GM12878 (cell line): Measurements from ENCODE around the gene GJA4. TPM values are rescaled to one million over a fixed set of nuclear protein-coding genes. Genes with fewer than 3 reads are reported as not detected.

Experiments
- ATAC-seq: fragments of 200-7000 bp; cut with Tn5 transposase; 3 replicates; pipeline ENCODE4 v1.9.1; 2020; ENCODE audit warnings: mild to moderate bottlenecking, moderate library complexity
- BruUV-seq: library from RNA; stranded (reverse); fragments of 400-500 nt; replicated peaks from 2 replicates; lab custom pipeline; 2021; lab: Mats Ljungman, UMichigan
- CTCF ChIA-PET: fragments of 300-600 bp; sonication (Branson Sonifier 250); formaldehyde crosslinking; extraction: SDS; loops from one replicate; lab custom pipeline; 2021; ENCODE audit warnings: inconsistent platforms; lab: Yijun Ruan, JAX
- POLR2A ChIA-PET: fragments of 350-600 bp; formaldehyde crosslinking; extraction: SDS; loops from one replicate; lab custom pipeline; 2021; ENCODE audit warnings: inconsistent platforms; lab: Charles Lee
- RAD21 ChIA-PET: fragments of 300-600 bp; sonication (Branson Sonifier 250); formaldehyde crosslinking; loops from one replicate; lab custom pipeline; 2023; ENCODE audit warnings: antibody characterized with exemption; ENCODE audit not compliant: unreplicated experiment; lab: Charles Lee
- SMC1A ChIA-PET: fragments of 300-600 bp; sonication (Branson Sonifier 250); formaldehyde crosslinking; loops from one replicate; lab custom pipeline; 2023; ENCODE audit not compliant: unreplicated experiment, uncharacterized antibody; lab: Charles Lee
- DNase-seq: peaks from one replicate; pipeline ENCODE4 v3.0.0-alpha.2; 2011; ENCODE audit warnings: low read depth, low spot score
- FAIRE-seq: peaks from 3 replicates; lab custom pipeline; 2011; peaks lifted over from hg19 to GRCh38; lab: Jason Lieb, UNC
- H2AFZ ChIP-seq: 2 replicates; pipeline ENCODE4 v1.6.0; 2011; ENCODE audit warnings: low read depth, low read length, control low read depth; ENCODE audit not compliant: control insufficient read depth
- H3K27ac ChIP-seq: 2 replicates; pipeline ENCODE4 v1.5.1; 2011; ENCODE audit warnings: control low read depth; ENCODE audit not compliant: control insufficient read depth, insufficient read depth
- H3K27me3 ChIP-seq, 2 experiments: replicated peaks in 1 of 2; 2 replicates each; pipeline versions ENCODE4 v1.6.0 to v1.6.1; 2011; ENCODE audit warnings: low read length in 1 of 2; ENCODE audit not compliant: control insufficient read depth in 2 of 2, insufficient read depth in 2 of 2
- H3K36me3 ChIP-seq, 2 experiments: 2 replicates each; pipeline ENCODE4 v1.5.1; 2011; ENCODE audit warnings: low read length in 1 of 2; ENCODE audit not compliant: control insufficient read depth in 2 of 2, insufficient read depth in 2 of 2
- H3K4me1 ChIP-seq: 2 replicates; pipeline ENCODE4 v1.6.1; 2011; ENCODE audit warnings: mild to moderate bottlenecking, low read length, moderate library complexity, mixed read lengths; ENCODE audit not compliant: control insufficient read depth, insufficient read depth
- H3K4me2 ChIP-seq: 2 replicates; pipeline ENCODE4 v1.6.0; 2011; ENCODE audit warnings: control low read depth; ENCODE audit not compliant: control insufficient read depth, insufficient read depth
- H3K4me3 ChIP-seq: fragments of 200-600 bp; sonication (generic); 2 replicates; pipeline ENCODE4 v1.5.1; 2016
- H3K79me2 ChIP-seq: 2 replicates; pipeline ENCODE4 v1.6.0; 2011; ENCODE audit warnings: low read length; ENCODE audit not compliant: control insufficient read depth, insufficient read depth
- H3K9ac ChIP-seq: 2 replicates; pipeline ENCODE4 v1.8.0; 2011; ENCODE audit warnings: low read length, control low read depth, mixed read lengths; ENCODE audit not compliant: control insufficient read depth, insufficient read depth
- H3K9me3 ChIP-seq: replicated peaks from 3 replicates; pipeline ENCODE4 v1.5.1; 2011; ENCODE audit warnings: mild to moderate bottlenecking, low read length; ENCODE audit not compliant: control insufficient read depth, insufficient read depth
- H4K20me1 ChIP-seq: 2 replicates; pipeline ENCODE4 v1.6.0; 2011; ENCODE audit not compliant: control insufficient read depth, insufficient read depth
- CHD1 ChIP-seq: IDR thresholded peaks from 2 replicates; pipeline ENCODE4 v1.6.1; 2012; ENCODE audit warnings: low read depth, low read length, improper control_type of control experiment
- MTA2 ChIP-seq: fragments of 450-650 bp; IDR thresholded peaks from 2 replicates; pipeline ENCODE4 v1.6.1; 2016; ENCODE audit warnings: low read depth, mild to moderate bottlenecking, moderate library complexity
- POLR2A ChIP-seq: IDR thresholded peaks from 2 replicates; pipeline ENCODE4 v1.6.1; 2011; ENCODE audit warnings: low read depth, mild to moderate bottlenecking, low read length
- RCOR1 ChIP-seq: conservative IDR thresholded peaks from 2 replicates; pipeline ENCODE4 v1.6.1; 2012; ENCODE audit warnings: low read depth, low read length, improper control_type of control experiment
- RELA ChIP-seq: fragments of 450-650 bp; IDR thresholded peaks from 2 replicates; pipeline ENCODE4 v1.8.0; 2014; ENCODE audit warnings: borderline replicate concordance; ENCODE audit not compliant: partially characterized antibody
- SIX5 ChIP-seq: IDR thresholded peaks from 2 replicates; pipeline ENCODE4 v1.6.1; 2011; ENCODE audit warnings: mild to moderate bottlenecking, low read depth, low read length, moderate library complexity; ENCODE audit not compliant: severe bottlenecking
- SP1 ChIP-seq: IDR thresholded peaks from one replicate; pipeline ENCODE4 v1.6.1; 2011; ENCODE audit warnings: low read depth, low read length
- SRF ChIP-seq, 2 experiments: IDR thresholded peaks; 2 replicates each; pipeline ENCODE4 v1.6.1; 2011; ENCODE audit warnings: low read depth in 2 of 2, low read length in 2 of 2, mild to moderate bottlenecking in 1 of 2, moderate library complexity in 1 of 2
- TBL1XR1 ChIP-seq: IDR thresholded peaks from 2 replicates; pipeline ENCODE4 v1.6.1; 2012; ENCODE audit warnings: low read depth, low read length, improper control_type of control experiment
- WGBS: methylation state at CpG from one replicate; pipeline ENCODE4 v1.1.6; 2016; ENCODE audit warnings: low lambda C conversion rate; ENCODE audit not compliant: insufficient replicate concordance, insufficient coverage; ENCODE audit errors: missing lambda C conversion rate; 5-methylcytosine and 5-hydroxymethylcytosine counted together
- in situ Hi-C: fragments of 300-500 bp; cut with MboI; formaldehyde crosslinking; loops from 9 replicates; pipeline ENCODE4 v1.14.3; 2018; ENCODE audit warnings: mixed read lengths
- intact Hi-C: fragments of 100-400 bp; cut with micrococcal nuclease; formaldehyde crosslinking; loops from one replicate; pipeline ENCODE4 v1.14.2; 2022; ENCODE audit not compliant: unreplicated experiment
- polyA plus RNA-seq, 11 experiments: library from polyadenylated mRNA; depleted of rRNA in 4 of 11; unstranded in 6 of 11; stranded (reverse) in 5 of 11; fragments of >200 nt; fragmentation: Nextera tagmentation in 4 of 11; fragmentation: Illumina TruSeq in 1 of 11; extraction: Ambion mirVana in 4 of 11; extraction: Trizol in 1 of 11; gene quantifications; 1 replicate in 1 of 11; 2 replicates in 10 of 11; pipeline versions ENCODE4 v1.2.1 to v1.2.3, GENCODE V29; 2011 to 2016; ENCODE audit warnings: inconsistent platforms in 2 of 11, missing spikeins in 2 of 11, low read depth in 1 of 11
- total RNA-seq, 4 experiments: library from RNA; depleted of rRNA in 3 of 4; stranded (reverse); fragments of >200 nt in 3 of 4; fragmentation: Illumina TruSeq in 1 of 4; extraction: Trizol in 1 of 4; gene quantifications; 2 replicates each; pipeline versions ENCODE4 v1.2.1 to v1.2.3, GENCODE V29; 2013 to 2021
- TF ChIP-seq, protein P1 (sequence below): fragments of 450-650 bp; formaldehyde crosslinking; IDR thresholded peaks from 2 replicates; pipeline ENCODE4 v1.4.0; 2022; ENCODE audit warnings: mild to moderate bottlenecking, moderate library complexity
- TF ChIP-seq, protein P2 (sequence below): fragments of 450-650 bp; IDR thresholded peaks from 2 replicates; pipeline ENCODE4 v1.6.1; 2016; ENCODE audit warnings: mild to moderate bottlenecking, moderate library complexity, borderline replicate concordance
- TF ChIP-seq, protein P3 (sequence below): IDR thresholded peaks from 2 replicates; pipeline ENCODE4 v1.6.1; 2012; ENCODE audit warnings: improper control_type of control experiment, low read depth, low read length; ENCODE audit not compliant: insufficient replicate concordance

The GJA4 gene
- total and polyA plus RNA-seq, 10 of the 15 experiments (the other 5 are each of a cell fraction or from before 2014, with no cell fraction given): 0.09 to 0.18 TPM; not detected in 8

DNA sequence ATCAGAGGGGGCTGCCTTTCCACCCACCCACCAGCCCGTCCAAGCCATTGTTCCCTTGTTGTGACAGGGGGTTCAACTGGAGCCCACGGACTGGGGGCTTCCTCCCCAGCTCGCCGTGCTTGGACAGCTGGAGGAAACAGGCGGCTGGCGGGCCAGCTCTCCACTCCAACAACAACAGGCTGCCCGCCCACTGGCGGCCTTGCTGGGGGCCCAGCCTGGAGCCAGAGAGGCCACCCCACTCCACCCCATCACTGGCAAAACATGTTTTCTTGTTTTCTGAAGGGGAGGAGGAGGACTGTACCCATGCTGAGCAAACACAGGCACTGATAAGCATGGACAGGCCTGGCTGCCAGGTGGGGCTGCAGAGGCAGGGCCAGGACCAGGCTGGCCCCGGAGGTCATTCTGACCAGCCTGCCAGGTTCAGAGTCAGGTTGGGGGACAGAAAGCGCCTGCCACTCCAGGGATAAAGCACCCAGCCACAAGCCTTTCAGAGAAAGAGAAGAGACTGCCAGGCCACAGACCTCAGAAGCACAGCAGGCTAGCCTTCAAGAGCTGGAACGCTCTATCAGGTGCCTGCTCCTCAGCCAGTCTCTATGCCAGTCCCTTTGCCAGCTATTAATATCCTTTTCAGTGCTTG, 32.8 kb downstream of the GJA4 start:
- CTCF ChIA-PET: no interaction called here
- Histone ChIP-seq H4K20me1 (no peaks in the 10 kb centered on the region), H3K79me2 (no peaks in the 10 kb centered on the region), H3K4me3 (no peak overlapping the region), H3K36me3 (no peaks in the 10 kb centered on the region), H3K4me2 (no peak overlapping the region), H3K9me3 (no peaks in the 10 kb centered on the region), H3K27ac (no peak overlapping the region), H2AFZ (no peak overlapping the region), H3K4me1 (no peaks in the 10 kb centered on the region), H3K9ac (no peak overlapping the region), H3K27me3 (no peaks in the 10 kb centered on the region)
- DNase-seq (no peak), FAIRE-seq (no peak), ATAC-seq (no peak)
- SMC1A ChIA-PET: no interaction called here
- RAD21 ChIA-PET: no interaction called here
- in situ Hi-C loops: no loop called here
- POLR2A ChIA-PET: no interaction called here
- BruUV-seq: no TSS peak
- 43% methylated on average over 11 of the region's 11 CpGs for WGBS
- intact Hi-C loops: no loop called here
- TF ChIP-seq MTA2: no peak
- no peak for TF ChIP-seq RELA
- TF ChIP-seq RCOR1: no peak
- TF ChIP-seq, protein P1, sequence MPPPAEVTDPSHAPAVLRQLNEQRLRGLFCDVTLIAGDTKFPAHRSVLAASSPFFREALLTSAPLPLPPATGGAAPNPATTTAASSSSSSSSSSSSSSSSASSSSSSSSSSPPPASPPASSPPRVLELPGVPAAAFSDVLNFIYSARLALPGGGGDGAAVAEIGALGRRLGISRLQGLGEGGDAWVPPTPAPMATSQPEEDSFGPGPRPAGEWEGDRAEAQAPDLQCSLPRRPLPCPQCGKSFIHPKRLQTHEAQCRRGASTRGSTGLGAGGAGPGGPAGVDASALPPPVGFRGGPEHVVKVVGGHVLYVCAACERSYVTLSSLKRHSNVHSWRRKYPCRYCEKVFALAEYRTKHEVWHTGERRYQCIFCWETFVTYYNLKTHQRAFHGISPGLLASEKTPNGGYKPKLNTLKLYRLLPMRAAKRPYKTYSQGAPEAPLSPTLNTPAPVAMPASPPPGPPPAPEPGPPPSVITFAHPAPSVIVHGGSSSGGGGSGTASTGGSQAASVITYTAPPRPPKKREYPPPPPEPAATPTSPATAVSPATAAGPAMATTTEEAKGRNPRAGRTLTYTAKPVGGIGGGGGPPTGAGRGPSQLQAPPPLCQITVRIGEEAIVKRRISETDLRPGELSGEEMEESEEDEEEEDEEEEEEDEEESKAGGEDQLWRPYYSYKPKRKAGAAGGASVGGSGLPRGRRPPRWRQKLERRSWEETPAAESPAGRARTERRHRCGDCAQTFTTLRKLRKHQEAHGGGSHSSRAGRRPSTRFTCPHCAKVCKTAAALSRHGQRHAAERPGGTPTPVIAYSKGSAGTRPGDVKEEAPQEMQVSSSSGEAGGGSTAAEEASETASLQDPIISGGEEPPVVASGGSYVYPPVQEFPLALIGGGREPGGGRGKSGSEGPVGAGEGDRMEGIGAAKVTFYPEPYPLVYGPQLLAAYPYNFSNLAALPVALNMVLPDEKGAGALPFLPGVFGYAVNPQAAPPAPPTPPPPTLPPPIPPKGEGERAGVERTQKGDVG: no peak
- TF ChIP-seq SIX5: no peak
- no peak for TF ChIP-seq SRF (IDR thresholded peaks at IDR 0.05; ENCODE audit: low read depth in 2 of 2, low read length in 2 of 2)
- no peak for TF ChIP-seq POLR2A
- TF ChIP-seq SP1: no peak
- TF ChIP-seq, protein P2, sequence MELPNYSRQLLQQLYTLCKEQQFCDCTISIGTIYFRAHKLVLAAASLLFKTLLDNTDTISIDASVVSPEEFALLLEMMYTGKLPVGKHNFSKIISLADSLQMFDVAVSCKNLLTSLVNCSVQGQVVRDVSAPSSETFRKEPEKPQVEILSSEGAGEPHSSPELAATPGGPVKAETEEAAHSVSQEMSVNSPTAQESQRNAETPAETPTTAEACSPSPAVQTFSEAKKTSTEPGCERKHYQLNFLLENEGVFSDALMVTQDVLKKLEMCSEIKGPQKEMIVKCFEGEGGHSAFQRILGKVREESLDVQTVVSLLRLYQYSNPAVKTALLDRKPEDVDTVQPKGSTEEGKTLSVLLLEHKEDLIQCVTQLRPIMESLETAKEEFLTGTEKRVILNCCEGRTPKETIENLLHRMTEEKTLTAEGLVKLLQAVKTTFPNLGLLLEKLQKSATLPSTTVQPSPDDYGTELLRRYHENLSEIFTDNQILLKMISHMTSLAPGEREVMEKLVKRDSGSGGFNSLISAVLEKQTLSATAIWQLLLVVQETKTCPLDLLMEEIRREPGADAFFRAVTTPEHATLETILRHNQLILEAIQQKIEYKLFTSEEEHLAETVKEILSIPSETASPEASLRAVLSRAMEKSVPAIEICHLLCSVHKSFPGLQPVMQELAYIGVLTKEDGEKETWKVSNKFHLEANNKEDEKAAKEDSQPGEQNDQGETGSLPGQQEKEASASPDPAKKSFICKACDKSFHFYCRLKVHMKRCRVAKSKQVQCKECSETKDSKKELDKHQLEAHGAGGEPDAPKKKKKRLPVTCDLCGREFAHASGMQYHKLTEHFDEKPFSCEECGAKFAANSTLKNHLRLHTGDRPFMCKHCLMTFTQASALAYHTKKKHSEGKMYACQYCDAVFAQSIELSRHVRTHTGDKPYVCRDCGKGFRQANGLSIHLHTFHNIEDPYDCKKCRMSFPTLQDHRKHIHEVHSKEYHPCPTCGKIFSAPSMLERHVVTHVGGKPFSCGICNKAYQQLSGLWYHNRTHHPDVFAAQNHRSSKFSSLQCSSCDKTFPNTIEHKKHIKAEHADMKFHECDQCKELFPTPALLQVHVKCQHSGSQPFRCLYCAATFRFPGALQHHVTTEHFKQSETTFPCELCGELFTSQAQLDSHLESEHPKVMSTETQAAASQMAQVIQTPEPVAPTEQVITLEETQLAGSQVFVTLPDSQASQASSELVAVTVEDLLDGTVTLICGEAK: no peak
- no peak for TF ChIP-seq TBL1XR1
- TF ChIP-seq, protein P3, sequence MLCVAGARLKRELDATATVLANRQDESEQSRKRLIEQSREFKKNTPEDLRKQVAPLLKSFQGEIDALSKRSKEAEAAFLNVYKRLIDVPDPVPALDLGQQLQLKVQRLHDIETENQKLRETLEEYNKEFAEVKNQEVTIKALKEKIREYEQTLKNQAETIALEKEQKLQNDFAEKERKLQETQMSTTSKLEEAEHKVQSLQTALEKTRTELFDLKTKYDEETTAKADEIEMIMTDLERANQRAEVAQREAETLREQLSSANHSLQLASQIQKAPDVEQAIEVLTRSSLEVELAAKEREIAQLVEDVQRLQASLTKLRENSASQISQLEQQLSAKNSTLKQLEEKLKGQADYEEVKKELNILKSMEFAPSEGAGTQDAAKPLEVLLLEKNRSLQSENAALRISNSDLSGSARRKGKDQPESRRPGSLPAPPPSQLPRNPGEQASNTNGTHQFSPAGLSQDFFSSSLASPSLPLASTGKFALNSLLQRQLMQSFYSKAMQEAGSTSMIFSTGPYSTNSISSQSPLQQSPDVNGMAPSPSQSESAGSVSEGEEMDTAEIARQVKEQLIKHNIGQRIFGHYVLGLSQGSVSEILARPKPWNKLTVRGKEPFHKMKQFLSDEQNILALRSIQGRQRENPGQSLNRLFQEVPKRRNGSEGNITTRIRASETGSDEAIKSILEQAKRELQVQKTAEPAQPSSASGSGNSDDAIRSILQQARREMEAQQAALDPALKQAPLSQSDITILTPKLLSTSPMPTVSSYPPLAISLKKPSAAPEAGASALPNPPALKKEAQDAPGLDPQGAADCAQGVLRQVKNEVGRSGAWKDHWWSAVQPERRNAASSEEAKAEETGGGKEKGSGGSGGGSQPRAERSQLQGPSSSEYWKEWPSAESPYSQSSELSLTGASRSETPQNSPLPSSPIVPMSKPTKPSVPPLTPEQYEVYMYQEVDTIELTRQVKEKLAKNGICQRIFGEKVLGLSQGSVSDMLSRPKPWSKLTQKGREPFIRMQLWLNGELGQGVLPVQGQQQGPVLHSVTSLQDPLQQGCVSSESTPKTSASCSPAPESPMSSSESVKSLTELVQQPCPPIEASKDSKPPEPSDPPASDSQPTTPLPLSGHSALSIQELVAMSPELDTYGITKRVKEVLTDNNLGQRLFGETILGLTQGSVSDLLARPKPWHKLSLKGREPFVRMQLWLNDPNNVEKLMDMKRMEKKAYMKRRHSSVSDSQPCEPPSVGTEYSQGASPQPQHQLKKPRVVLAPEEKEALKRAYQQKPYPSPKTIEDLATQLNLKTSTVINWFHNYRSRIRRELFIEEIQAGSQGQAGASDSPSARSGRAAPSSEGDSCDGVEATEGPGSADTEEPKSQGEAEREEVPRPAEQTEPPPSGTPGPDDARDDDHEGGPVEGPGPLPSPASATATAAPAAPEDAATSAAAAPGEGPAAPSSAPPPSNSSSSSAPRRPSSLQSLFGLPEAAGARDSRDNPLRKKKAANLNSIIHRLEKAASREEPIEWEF: no peak
- TF ChIP-seq CHD1: no peak
